WTC11 (cell line): Measurements from ENCODE around the gene NEUROG2. TPM values are rescaled to one million over a fixed set of nuclear protein-coding genes. Genes with fewer than 3 reads are reported as not detected.
"Not testable (repeated sequence)": the region's sequence is repeated elsewhere in the genome, so short reads cannot be mapped to it uniquely, and the experiment has no call there.

ENCODE experiments used
- ATAC-seq: fragments of 200-7000 bp; cut with Tn5 transposase; 2 replicates; pipeline ENCODE4 v1.10.0; 2021; ENCODE audit warnings: mild to moderate bottlenecking, moderate library complexity
- CTCF ChIA-PET: fragments of 300-600 bp; sonication (Branson Sonifier 250); formaldehyde crosslinking; loops from one replicate; lab custom pipeline; 2021; ENCODE audit warnings: antibody characterized with exemption; lab: Charles Lee
- POLR2A ChIA-PET: fragments of 350-600 bp; sonication (Branson Sonifier 250); formaldehyde crosslinking; loops from one replicate; lab custom pipeline; 2021; ENCODE audit warnings: antibody characterized with exemption; lab: Charles Lee
- DNase-seq: peaks from one replicate; pipeline ENCODE4 v3.0.0; 2021; ENCODE audit warnings: low spot score
- H3K27ac Mint-ChIP-seq: 2 replicates; pipeline ENCODE4 v1.8.0; 2021; ENCODE audit warnings: mixed read lengths
- H3K27me3 Mint-ChIP-seq: 2 replicates; pipeline ENCODE4 v1.8.0; 2021; ENCODE audit warnings: low read depth, mild to moderate bottlenecking, moderate library complexity, mixed read lengths
- H3K36me3 Mint-ChIP-seq: 2 replicates; pipeline ENCODE4 v1.8.0; 2021; ENCODE audit warnings: mixed read lengths
- H3K4me1 Mint-ChIP-seq: 2 replicates; pipeline ENCODE4 v1.8.0; 2022; ENCODE audit warnings: mixed read lengths
- H3K4me3 Mint-ChIP-seq: 2 replicates; pipeline ENCODE4 v1.8.0; 2021; ENCODE audit warnings: mild to moderate bottlenecking, moderate library complexity, mixed read lengths
- H3K9me3 Mint-ChIP-seq: 2 replicates; pipeline ENCODE4 v1.8.0; 2021; ENCODE audit warnings: mixed read lengths
- CBFB ChIP-seq: sonication (generic); formaldehyde crosslinking; IDR thresholded peaks from 2 replicates; pipeline ENCODE4 v1.8.1; 2022; ENCODE audit warnings: mild to moderate bottlenecking, low read depth, missing genetic modification reagents
- FOXP4 ChIP-seq: sonication (generic); formaldehyde crosslinking; IDR thresholded peaks from 2 replicates; pipeline ENCODE4 v1.8.0; 2022; ENCODE audit warnings: mild to moderate bottlenecking, missing genetic modification reagents
- PRRX2 ChIP-seq: fragments of 250-450 bp; sonication (Bioruptor Pico); IDR thresholded peaks from 2 replicates; pipeline ENCODE4 v1.8.0; 2021; ENCODE audit warnings: mild to moderate bottlenecking
- ZBTB43 ChIP-seq: sonication (generic); formaldehyde crosslinking; IDR thresholded peaks from 2 replicates; pipeline ENCODE4 v1.8.1; 2023; ENCODE audit warnings: mild to moderate bottlenecking, missing genetic modification reagents
- ZNF219 ChIP-seq: sonication (generic); formaldehyde crosslinking; IDR thresholded peaks from 2 replicates; pipeline ENCODE4 v1.8.0; 2023; ENCODE audit warnings: missing genetic modification reagents, mild to moderate bottlenecking, borderline replicate concordance
- ZNF671 ChIP-seq: fragments of 250-450 bp; sonication (Bioruptor Pico); IDR thresholded peaks from 2 replicates; pipeline ENCODE4 v1.8.0; 2021; ENCODE audit warnings: mild to moderate bottlenecking
- total RNA-seq: library from RNA; stranded (reverse); gene quantifications from 3 replicates; pipeline ENCODE4 v1.2.3, GENCODE V29; 2021
- TF ChIP-seq, protein P1 (sequence below): sonication (generic); formaldehyde crosslinking; conservative IDR thresholded peaks from 2 replicates; pipeline ENCODE4 v1.8.1; 2023; ENCODE audit warnings: mild to moderate bottlenecking, low read depth, missing genetic modification reagents, moderate library complexity
- TF ChIP-seq, protein P2 (sequence below): fragments of 250-450 bp; sonication (Bioruptor Pico); IDR thresholded peaks from 2 replicates; pipeline ENCODE4 v1.9.0; 2021; ENCODE audit warnings: mild to moderate bottlenecking, borderline replicate concordance
- TF ChIP-seq, protein P3 (sequence below): sonication (generic); formaldehyde crosslinking; IDR thresholded peaks from 2 replicates; pipeline ENCODE4 v1.8.1; 2023; ENCODE audit warnings: mild to moderate bottlenecking, moderate library complexity, missing genetic modification reagents
- TF ChIP-seq, protein P4 (sequence below): sonication (generic); formaldehyde crosslinking; IDR thresholded peaks from 2 replicates; pipeline ENCODE4 v1.8.0; 2023; ENCODE audit warnings: missing genetic modification reagents

The NEUROG2 gene
- total RNA-seq, 1 experiment from 2014 or later = not detected

DNA sequence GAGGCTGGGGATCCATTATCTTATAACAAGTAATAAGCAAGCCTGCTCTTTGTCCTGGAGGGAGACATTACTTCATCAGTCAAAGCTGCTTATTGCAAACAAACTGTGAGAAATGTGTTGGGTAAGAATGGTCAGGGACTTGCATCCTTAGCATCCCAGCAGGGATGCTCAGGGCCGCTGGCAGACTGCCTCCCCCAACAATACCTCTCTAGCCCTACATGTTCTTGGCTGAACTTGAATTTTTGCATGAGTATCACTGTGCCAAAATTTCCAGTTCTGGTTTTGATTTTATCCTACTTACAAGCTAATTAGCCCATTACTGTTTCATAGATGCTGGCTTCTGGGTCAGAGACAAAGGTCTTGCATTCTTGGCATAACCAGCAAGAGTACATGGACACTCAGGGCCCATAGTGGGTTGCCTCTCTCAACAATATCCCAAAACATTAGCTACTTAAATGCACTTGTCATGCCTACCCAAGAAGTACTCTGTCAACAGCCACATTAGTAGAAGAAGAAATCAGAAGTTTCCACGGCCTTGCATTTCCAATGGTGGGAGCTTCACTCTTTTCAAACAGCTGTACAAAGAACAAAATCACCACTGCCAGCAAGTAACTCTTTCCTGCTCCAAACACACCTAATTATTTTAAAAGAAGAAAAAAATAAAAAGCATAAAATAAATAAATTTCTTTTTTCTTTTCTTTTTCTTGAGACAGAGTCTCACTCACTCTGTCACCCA, 41.9 kb upstream of the NEUROG2 start:
- H3K27me3 Mint-ChIP-seq = no peaks in the 10 kb centered on the region
- ATAC-seq = peak; percentile 28; the same call in 1 of the 2 replicates
- 0 out of 2 replicates have a peak, but pooled peaks cover 6% of the 10 kb centered on the region for H3K4me1 Mint-ChIP-seq
- H3K27ac Mint-ChIP-seq = no peak overlapping the region; the same call in 1 of the 2 replicates
- TF ChIP-seq ZBTB43 (CRISPR knock-in tag) (no peak), ZNF219 (no peak), FOXP4 (CRISPR knock-in tag) (no peak)
- TF ChIP-seq, protein P1, sequence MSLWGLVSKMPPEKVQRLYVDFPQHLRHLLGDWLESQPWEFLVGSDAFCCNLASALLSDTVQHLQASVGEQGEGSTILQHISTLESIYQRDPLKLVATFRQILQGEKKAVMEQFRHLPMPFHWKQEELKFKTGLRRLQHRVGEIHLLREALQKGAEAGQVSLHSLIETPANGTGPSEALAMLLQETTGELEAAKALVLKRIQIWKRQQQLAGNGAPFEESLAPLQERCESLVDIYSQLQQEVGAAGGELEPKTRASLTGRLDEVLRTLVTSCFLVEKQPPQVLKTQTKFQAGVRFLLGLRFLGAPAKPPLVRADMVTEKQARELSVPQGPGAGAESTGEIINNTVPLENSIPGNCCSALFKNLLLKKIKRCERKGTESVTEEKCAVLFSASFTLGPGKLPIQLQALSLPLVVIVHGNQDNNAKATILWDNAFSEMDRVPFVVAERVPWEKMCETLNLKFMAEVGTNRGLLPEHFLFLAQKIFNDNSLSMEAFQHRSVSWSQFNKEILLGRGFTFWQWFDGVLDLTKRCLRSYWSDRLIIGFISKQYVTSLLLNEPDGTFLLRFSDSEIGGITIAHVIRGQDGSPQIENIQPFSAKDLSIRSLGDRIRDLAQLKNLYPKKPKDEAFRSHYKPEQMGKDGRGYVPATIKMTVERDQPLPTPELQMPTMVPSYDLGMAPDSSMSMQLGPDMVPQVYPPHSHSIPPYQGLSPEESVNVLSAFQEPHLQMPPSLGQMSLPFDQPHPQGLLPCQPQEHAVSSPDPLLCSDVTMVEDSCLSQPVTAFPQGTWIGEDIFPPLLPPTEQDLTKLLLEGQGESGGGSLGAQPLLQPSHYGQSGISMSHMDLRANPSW (CRISPR knock-in tag) = no peak
- H3K4me3 Mint-ChIP-seq = no peak overlapping the region
- no peak for DNase-seq
- H3K9me3 Mint-ChIP-seq = no peaks in the 10 kb centered on the region
- ChIA-PET CTCF (interaction anchor here (1.0 to 1.5 kb wide), 2 partner anchors 47 to 380 kb away, joined by 3 read pairs; no protein-coding TSS in a partner anchor), POLR2A (no interaction called here)
- peaks cover 19% of the 10 kb centered on the region for H3K36me3 Mint-ChIP-seq

GRCh38 chr4:112554271-112554670, 38.3 kb upstream of the NEUROG2 start:
- DNase-seq, ATAC-seq, H3K27ac Mint-ChIP-seq, H3K27me3 Mint-ChIP-seq, H3K4me3 Mint-ChIP-seq, H3K9me3 Mint-ChIP-seq, H3K4me1 Mint-ChIP-seq, POLR2A ChIA-PET: not testable (repeated sequence)
- H3K36me3 Mint-ChIP-seq = peaks cover 14% of the 10 kb centered on the region
- CTCF ChIA-PET = interaction anchor here (1.2 kb wide), 1 partner anchor 11 kb away, joined by 5 read pairs; no protein-coding TSS in a partner anchor

GRCh38 chr4:112552668-112553067, 36.7 kb upstream of the NEUROG2 start:
- 0 out of 2 replicates have a peak, but pooled peaks cover 3% of the 10 kb centered on the region for H3K4me1 Mint-ChIP-seq
- TF ChIP-seq ZNF671 (CRISPR knock-in tag) (no peak), CBFB (CRISPR knock-in tag) (no peak), PRRX2 (CRISPR knock-in tag) (no peak)
- TF ChIP-seq, protein P2, sequence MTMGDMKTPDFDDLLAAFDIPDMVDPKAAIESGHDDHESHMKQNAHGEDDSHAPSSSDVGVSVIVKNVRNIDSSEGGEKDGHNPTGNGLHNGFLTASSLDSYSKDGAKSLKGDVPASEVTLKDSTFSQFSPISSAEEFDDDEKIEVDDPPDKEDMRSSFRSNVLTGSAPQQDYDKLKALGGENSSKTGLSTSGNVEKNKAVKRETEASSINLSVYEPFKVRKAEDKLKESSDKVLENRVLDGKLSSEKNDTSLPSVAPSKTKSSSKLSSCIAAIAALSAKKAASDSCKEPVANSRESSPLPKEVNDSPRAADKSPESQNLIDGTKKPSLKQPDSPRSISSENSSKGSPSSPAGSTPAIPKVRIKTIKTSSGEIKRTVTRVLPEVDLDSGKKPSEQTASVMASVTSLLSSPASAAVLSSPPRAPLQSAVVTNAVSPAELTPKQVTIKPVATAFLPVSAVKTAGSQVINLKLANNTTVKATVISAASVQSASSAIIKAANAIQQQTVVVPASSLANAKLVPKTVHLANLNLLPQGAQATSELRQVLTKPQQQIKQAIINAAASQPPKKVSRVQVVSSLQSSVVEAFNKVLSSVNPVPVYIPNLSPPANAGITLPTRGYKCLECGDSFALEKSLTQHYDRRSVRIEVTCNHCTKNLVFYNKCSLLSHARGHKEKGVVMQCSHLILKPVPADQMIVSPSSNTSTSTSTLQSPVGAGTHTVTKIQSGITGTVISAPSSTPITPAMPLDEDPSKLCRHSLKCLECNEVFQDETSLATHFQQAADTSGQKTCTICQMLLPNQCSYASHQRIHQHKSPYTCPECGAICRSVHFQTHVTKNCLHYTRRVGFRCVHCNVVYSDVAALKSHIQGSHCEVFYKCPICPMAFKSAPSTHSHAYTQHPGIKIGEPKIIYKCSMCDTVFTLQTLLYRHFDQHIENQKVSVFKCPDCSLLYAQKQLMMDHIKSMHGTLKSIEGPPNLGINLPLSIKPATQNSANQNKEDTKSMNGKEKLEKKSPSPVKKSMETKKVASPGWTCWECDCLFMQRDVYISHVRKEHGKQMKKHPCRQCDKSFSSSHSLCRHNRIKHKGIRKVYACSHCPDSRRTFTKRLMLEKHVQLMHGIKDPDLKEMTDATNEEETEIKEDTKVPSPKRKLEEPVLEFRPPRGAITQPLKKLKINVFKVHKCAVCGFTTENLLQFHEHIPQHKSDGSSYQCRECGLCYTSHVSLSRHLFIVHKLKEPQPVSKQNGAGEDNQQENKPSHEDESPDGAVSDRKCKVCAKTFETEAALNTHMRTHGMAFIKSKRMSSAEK = no peak
- TF ChIP-seq, protein P3, sequence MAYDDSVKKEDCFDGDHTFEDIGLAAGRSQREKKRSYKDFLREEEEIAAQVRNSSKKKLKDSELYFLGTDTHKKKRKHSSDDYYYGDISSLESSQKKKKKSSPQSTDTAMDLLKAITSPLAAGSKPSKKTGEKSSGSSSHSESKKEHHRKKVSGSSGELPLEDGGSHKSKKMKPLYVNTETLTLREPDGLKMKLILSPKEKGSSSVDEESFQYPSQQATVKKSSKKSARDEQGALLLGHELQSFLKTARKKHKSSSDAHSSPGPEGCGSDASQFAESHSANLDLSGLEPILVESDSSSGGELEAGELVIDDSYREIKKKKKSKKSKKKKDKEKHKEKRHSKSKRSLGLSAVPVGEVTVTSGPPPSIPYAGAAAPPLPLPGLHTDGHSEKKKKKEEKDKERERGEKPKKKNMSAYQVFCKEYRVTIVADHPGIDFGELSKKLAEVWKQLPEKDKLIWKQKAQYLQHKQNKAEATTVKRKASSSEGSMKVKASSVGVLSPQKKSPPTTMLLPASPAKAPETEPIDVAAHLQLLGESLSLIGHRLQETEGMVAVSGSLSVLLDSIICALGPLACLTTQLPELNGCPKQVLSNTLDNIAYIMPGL (CRISPR knock-in tag) = no peak
- TF ChIP-seq, protein P4, sequence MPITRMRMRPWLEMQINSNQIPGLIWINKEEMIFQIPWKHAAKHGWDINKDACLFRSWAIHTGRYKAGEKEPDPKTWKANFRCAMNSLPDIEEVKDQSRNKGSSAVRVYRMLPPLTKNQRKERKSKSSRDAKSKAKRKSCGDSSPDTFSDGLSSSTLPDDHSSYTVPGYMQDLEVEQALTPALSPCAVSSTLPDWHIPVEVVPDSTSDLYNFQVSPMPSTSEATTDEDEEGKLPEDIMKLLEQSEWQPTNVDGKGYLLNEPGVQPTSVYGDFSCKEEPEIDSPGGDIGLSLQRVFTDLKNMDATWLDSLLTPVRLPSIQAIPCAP (CRISPR knock-in tag) = no peak
- TF ChIP-seq, all 79 proteins: peak for 0
- H3K36me3 Mint-ChIP-seq = peaks cover 10% of the 10 kb centered on the region
- ChIA-PET POLR2A (no interaction called here), CTCF (interaction anchor here (0.5 to 0.9 kb wide), 2 partner anchors 11 to 52 kb away, joined by 3 to 4 read pairs; no protein-coding TSS in a partner anchor)
- H3K4me3 Mint-ChIP-seq = no peak overlapping the region
- DNase-seq = no peak
- H3K27me3 Mint-ChIP-seq = no peaks in the 10 kb centered on the region
- H3K9me3 Mint-ChIP-seq = no peaks in the 10 kb centered on the region
- H3K27ac Mint-ChIP-seq = no peak overlapping the region
- no peak for ATAC-seq
